RWPE2 (cell line): ENCODE data around the gene LMX1B.

Experiments used
- ATAC-seq: fragments of 200-7000 bp; cut with Tn5 transposase; 3 replicates; pipeline ENCODE4 v1.9.1; 2021; ENCODE audit warnings: low read depth
- DNase-seq: peaks from one replicate; pipeline ENCODE4 v3.0.0-alpha.2; 2020; ENCODE audit warnings: low spot score
- H3K27ac ChIP-seq: fragments of 450-650 bp; 2 replicates; pipeline ENCODE4 v1.5.1; 2017; ENCODE audit warnings: mild to moderate bottlenecking; ENCODE audit not compliant: poor library complexity, severe bottlenecking
- H3K27me3 ChIP-seq: fragments of 250-450 bp; sonication (Bioruptor Pico); 2 replicates; pipeline ENCODE4 v1.5.1; 2021; ENCODE audit warnings: mild to moderate bottlenecking, moderate library complexity; ENCODE audit not compliant: insufficient read depth, poor library complexity, severe bottlenecking
- H3K36me3 ChIP-seq: fragments of 250-450 bp; sonication (Bioruptor Pico); 2 replicates; pipeline ENCODE4 v1.5.1; 2020; ENCODE audit warnings: low read depth, mild to moderate bottlenecking, moderate library complexity
- H3K4me1 ChIP-seq: fragments of 250-450 bp; sonication (Bioruptor Pico); 2 replicates; pipeline ENCODE4 v1.5.1; 2021; ENCODE audit warnings: mild to moderate bottlenecking, moderate library complexity; ENCODE audit not compliant: insufficient read depth, poor library complexity, severe bottlenecking
- H3K4me3 ChIP-seq: fragments of 250-450 bp; sonication (Bioruptor Pico); 2 replicates; pipeline ENCODE4 v1.5.1; 2021; ENCODE audit warnings: mild to moderate bottlenecking, moderate library complexity; ENCODE audit not compliant: severe bottlenecking
- H3K9me3 ChIP-seq: fragments of 250-450 bp; sonication (Bioruptor Pico); 2 replicates; pipeline ENCODE4 v1.5.1; 2021; ENCODE audit warnings: mild to moderate bottlenecking, moderate library complexity; ENCODE audit not compliant: severe bottlenecking
- CTCF ChIP-seq: fragments of 450-650 bp; IDR thresholded peaks from one replicate; pipeline ENCODE4 v1.5.1; 2017; ENCODE audit warnings: mild to moderate bottlenecking, moderate library complexity; ENCODE audit not compliant: poor library complexity, severe bottlenecking

The LMX1B gene

GRCh38 chr9:126694206-126695081, 80.7 kb downstream of the LMX1B start:
- Histone ChIP-seq H3K9me3 (no peaks in the 10 kb centered on the region), H3K36me3 (no peaks in the 10 kb centered on the region), H3K4me3 (no peak overlapping the region), H3K27ac (no peak overlapping the region), H3K27me3 (no peaks in the 10 kb centered on the region), H3K4me1 (peaks cover 7% of the 10 kb centered on the region)
- DNase-seq (peak; percentile 71), ATAC-seq (peak; percentile 81)
- TF ChIP-seq CTCF, result no peak

GRCh38 chr9:126695186-126695585, 81.5 kb downstream of the LMX1B start:
- Histone ChIP-seq H3K27me3 (no peaks in the 10 kb centered on the region), H3K27ac (no peak overlapping the region), H3K9me3 (no peaks in the 10 kb centered on the region), H3K4me1 (peaks cover 7% of the 10 kb centered on the region), H3K4me3 (no peak overlapping the region), H3K36me3 (no peaks in the 10 kb centered on the region)
- TF ChIP-seq CTCF, result no peak
- ATAC-seq, result no peak
- peak; percentile 41 for DNase-seq

GRCh38 chr9:126695701-126696400, 82.1 kb downstream of the LMX1B start:
- Histone ChIP-seq H3K4me1 (peaks cover 7% of the 10 kb centered on the region), H3K27ac (no peak overlapping the region), H3K36me3 (no peaks in the 10 kb centered on the region), H3K4me3 (no peak overlapping the region), H3K27me3 (no peaks in the 10 kb centered on the region), H3K9me3 (no peaks in the 10 kb centered on the region)
- DNase-seq, result peak; percentile 38
- ATAC-seq, result no peak
- TF ChIP-seq CTCF, result no peak

- Histone ChIP-seq H3K27me3 (no peaks in the 10 kb centered on the region), H3K9me3 (no peaks in the 10 kb centered on the region), H3K36me3 (no peaks in the 10 kb centered on the region), H3K4me1 (peaks cover 7% of the 10 kb centered on the region), H3K27ac (no peak overlapping the region), H3K4me3 (no peak overlapping the region)
- ATAC-seq (no peak), DNase-seq (peak; percentile 63)
- TF ChIP-seq CTCF, result no peak
Observed at GRCh38 chr9:126696401-126697145, 82.8 kb downstream of the LMX1B start.
